ENCODE data around the gene SEC24B.
A peak's percentile ranks its signal among the peaks of the same experiment; 100 is the strongest.
"Not testable (repeated sequence)": the region's sequence is repeated elsewhere in the genome, so short reads cannot be mapped to it uniquely, and the experiment has no call there.

Gene SEC24B

GRCh38 chr4:109578846-109579245, 145.2 kb downstream of the SEC24B start:
- DNase-seq (ENCODE audit: low read depth): no peak

GRCh38 chr4:109579997-109580396, 146.4 kb downstream of the SEC24B start:
- DNase-seq (ENCODE audit: low read depth): not testable (repeated sequence)

- DNase-seq (ENCODE audit: low read depth): peak; percentile 42
Observed at GRCh38 chr4:109588176-109588575, 154.6 kb downstream of the SEC24B start.

DNA sequence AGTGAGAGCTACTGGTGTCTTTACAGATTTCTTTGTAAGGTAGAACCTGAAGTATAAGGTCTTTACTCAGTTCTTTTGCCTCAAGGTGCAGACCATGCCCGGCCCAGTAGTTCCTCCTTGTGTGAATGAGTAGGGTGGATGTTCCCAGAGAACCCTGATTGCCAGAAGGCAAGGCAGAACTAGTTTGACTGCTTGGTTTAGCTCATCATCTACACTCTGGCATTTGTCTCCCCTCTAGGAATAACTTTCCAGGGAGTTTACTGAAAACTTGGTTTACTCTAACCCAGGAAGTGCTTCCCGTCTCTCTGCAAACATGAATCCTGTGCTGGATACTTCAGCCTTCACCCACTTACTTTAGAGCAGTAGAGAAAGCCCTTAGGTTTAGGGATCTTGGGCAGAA, 155.5 kb downstream of the SEC24B start:
- no peak for DNase-seq (ENCODE audit: low read depth)

GRCh38 chr4:109589605-109590004, 156.0 kb downstream of the SEC24B start:
- no peak for DNase-seq (ENCODE audit: low read depth)

All from activated T-cell treated with anti-CD3 and anti-CD28 coated beads for 48 hours (primary cell).